Activated naive CD8-positive, alpha-beta T cell treated with anti-CD3 and anti-CD28 coated beads, Interleukin-2, amount 10 ng/mL, durations not matched to agents 7 days and 5 days (primary cell): ENCODE data around the gene PICK1. TPM values are rescaled to one million over a fixed set of nuclear protein-coding genes. Genes with fewer than 3 reads are reported as not detected.

Experiments
- ATAC-seq: fragments of 150-1000 bp; cut with Tn5 transposase; one replicate; pipeline ENCODE4 v1.10.0; 2021; ENCODE audit warnings: low read depth, moderate library complexity
- POLR2A ChIA-PET: fragments of 350-600 bp; sonication (Branson Sonifier 250); formaldehyde crosslinking; loops from one replicate; lab custom pipeline; 2021; ENCODE audit warnings: antibody characterized with exemption; lab: Charles Lee
- DNase-seq: peaks from one replicate; pipeline ENCODE4 v3.0.0; 2021
- H3K27ac Mint-ChIP-seq: one replicate; pipeline ENCODE4 v1.8.0; 2022; ENCODE audit warnings: mild to moderate bottlenecking, mixed read lengths
- H3K27me3 Mint-ChIP-seq: one replicate; pipeline ENCODE4 v1.8.0; 2022; ENCODE audit warnings: mild to moderate bottlenecking, moderate library complexity, mixed read lengths
- H3K36me3 Mint-ChIP-seq: one replicate; pipeline ENCODE4 v1.8.0; 2021; ENCODE audit warnings: mild to moderate bottlenecking, mixed read lengths
- H3K4me1 Mint-ChIP-seq: one replicate; pipeline ENCODE4 v1.8.0; 2021; ENCODE audit warnings: mixed read lengths
- H3K4me3 Mint-ChIP-seq: one replicate; pipeline ENCODE4 v1.8.0; 2022; ENCODE audit warnings: mild to moderate bottlenecking, moderate library complexity, mixed read lengths
- H3K9me3 Mint-ChIP-seq: one replicate; pipeline ENCODE4 v1.8.0; 2021; ENCODE audit warnings: mixed read lengths
- total RNA-seq, 2 experiments: library from RNA; stranded (reverse); gene quantifications; one replicate each; pipeline ENCODE4 v1.2.3, GENCODE V29; 2021

PICK1 gene
- total RNA-seq, 2 experiments from 2014 or later, result 21.4 to 21.8 TPM

- POLR2A ChIA-PET, result no interaction called here
- no peak for ATAC-seq
- Mint-ChIP-seq H3K36me3 (no peaks in the 10 kb centered on the region), H3K4me3 (no peak overlapping the region), H3K4me1 (no peaks in the 10 kb centered on the region), H3K27me3 (peaks cover 10% of the 10 kb centered on the region), H3K9me3 (no peaks in the 10 kb centered on the region), H3K27ac (no peak overlapping the region)
- DNase-seq, result no peak
These were observed 31.6 kb downstream of the PICK1 start for GRCh38 chr22:38088629-38089473.

- Mint-ChIP-seq H3K4me1 (no peaks in the 10 kb centered on the region), H3K9me3 (no peaks in the 10 kb centered on the region), H3K27ac (no peak overlapping the region), H3K4me3 (no peak overlapping the region), H3K36me3 (no peaks in the 10 kb centered on the region), H3K27me3 (peaks cover 10% of the 10 kb centered on the region)
- no peak for ATAC-seq
- DNase-seq, result no peak
- POLR2A ChIA-PET, result no interaction called here
These were observed 32.3 kb downstream of the PICK1 start for GRCh38 chr22:38089474-38089851.

GRCh38 chr22:38097058-38097457 lies 39.9 kb downstream of the PICK1 start:
- no peaks in the 10 kb centered on the region for H3K9me3 Mint-ChIP-seq
- POLR2A ChIA-PET, result no interaction called here
- no peak overlapping the region for H3K4me3 Mint-ChIP-seq
- DNase-seq (no peak), ATAC-seq (no peak)
- no peaks in the 10 kb centered on the region for H3K36me3 Mint-ChIP-seq
- H3K4me1 Mint-ChIP-seq, result peaks cover 3% of the 10 kb centered on the region
- H3K27me3 Mint-ChIP-seq, result no peaks in the 10 kb centered on the region
- H3K27ac Mint-ChIP-seq, result no peak overlapping the region

GRCh38 chr22:38097557-38098409 lies 40.6 kb downstream of the PICK1 start:
- H3K36me3 Mint-ChIP-seq, result no peaks in the 10 kb centered on the region
- H3K4me3 Mint-ChIP-seq, result no peak overlapping the region
- ATAC-seq, result no peak
- no peaks in the 10 kb centered on the region for H3K27me3 Mint-ChIP-seq
- H3K4me1 Mint-ChIP-seq, result peaks cover 3% of the 10 kb centered on the region
- POLR2A ChIA-PET, result no interaction called here
- H3K9me3 Mint-ChIP-seq, result no peaks in the 10 kb centered on the region
- DNase-seq, result no peak
- no peak overlapping the region for H3K27ac Mint-ChIP-seq

GRCh38 chr22:38098410-38099249 lies 41.4 kb downstream of the PICK1 start:
- H3K4me3 Mint-ChIP-seq, result no peak overlapping the region

GRCh38 chr22:38103641-38104040 lies 46.4 kb downstream of the PICK1 start:
- no peaks in the 10 kb centered on the region for H3K27me3 Mint-ChIP-seq
- POLR2A ChIA-PET, result no interaction called here
- DNase-seq (no peak), ATAC-seq (no peak)
- no peak overlapping the region for H3K27ac Mint-ChIP-seq
- no peaks in the 10 kb centered on the region for H3K36me3 Mint-ChIP-seq
- peaks cover 16% of the 10 kb centered on the region for H3K4me1 Mint-ChIP-seq
- H3K9me3 Mint-ChIP-seq, result no peaks in the 10 kb centered on the region
- no peak overlapping the region for H3K4me3 Mint-ChIP-seq

More at GRCh38 chr22:38098410-38099249, 41.4 kb downstream of the PICK1 start:
- Mint-ChIP-seq H3K27me3 (no peaks in the 10 kb centered on the region), H3K27ac (no peak overlapping the region), H3K4me1 (peaks cover 3% of the 10 kb centered on the region), H3K36me3 (no peaks in the 10 kb centered on the region), H3K9me3 (no peaks in the 10 kb centered on the region)
- POLR2A ChIA-PET, result no interaction called here
- DNase-seq, result no peak
- no peak for ATAC-seq

GRCh38 chr22:38104084-38104483 lies 46.9 kb downstream of the PICK1 start:
- DNase-seq (no peak), ATAC-seq (no peak)
- H3K4me1 Mint-ChIP-seq, result peaks cover 17% of the 10 kb centered on the region
- no peaks in the 10 kb centered on the region for H3K36me3 Mint-ChIP-seq
- no peak overlapping the region for H3K4me3 Mint-ChIP-seq
- H3K27me3 Mint-ChIP-seq, result no peaks in the 10 kb centered on the region
- no peak overlapping the region for H3K27ac Mint-ChIP-seq
- H3K9me3 Mint-ChIP-seq, result no peaks in the 10 kb centered on the region
- POLR2A ChIA-PET, result no interaction called here

GRCh38 chr22:38106814-38107578 lies 49.8 kb downstream of the PICK1 start:
- H3K4me3 Mint-ChIP-seq, result no peak overlapping the region

GRCh38 chr22:38107692-38108515 lies 50.7 kb downstream of the PICK1 start:
- Mint-ChIP-seq H3K27me3 (no peaks in the 10 kb centered on the region), H3K9me3 (peaks cover 2% of the 10 kb centered on the region), H3K27ac (peak overlapping the region; percentile 50), H3K36me3 (peaks cover 3% of the 10 kb centered on the region), H3K4me3 (no peak overlapping the region), H3K4me1 (peaks cover 15% of the 10 kb centered on the region)
- ATAC-seq (no peak), DNase-seq (no peak)
- POLR2A ChIA-PET, result no interaction called here

More at GRCh38 chr22:38106814-38107578, 49.8 kb downstream of the PICK1 start:
- no peaks in the 10 kb centered on the region for H3K27me3 Mint-ChIP-seq
- no peak for ATAC-seq
- DNase-seq, result no peak
- H3K36me3 Mint-ChIP-seq, result peaks cover 2% of the 10 kb centered on the region
- H3K4me1 Mint-ChIP-seq, result peaks cover 15% of the 10 kb centered on the region
- no peak overlapping the region for H3K27ac Mint-ChIP-seq
- POLR2A ChIA-PET, result no interaction called here
- H3K9me3 Mint-ChIP-seq, result peaks cover 2% of the 10 kb centered on the region

GRCh38 chr22:38108561-38109319 lies 51.5 kb downstream of the PICK1 start:
- Mint-ChIP-seq H3K4me3 (no peak overlapping the region), H3K27ac (peak overlapping the region; percentile 50), H3K4me1 (peaks cover 15% of the 10 kb centered on the region), H3K9me3 (peaks cover 2% of the 10 kb centered on the region), H3K36me3 (peaks cover 3% of the 10 kb centered on the region), H3K27me3 (no peaks in the 10 kb centered on the region)
- no peak for DNase-seq
- POLR2A ChIA-PET, result no interaction called here
- ATAC-seq, result peak; percentile 27

- peaks cover 14% of the 10 kb centered on the region for H3K4me1 Mint-ChIP-seq
- DNase-seq (peak; percentile 57), ATAC-seq (peak; percentile 34)
- peaks cover 2% of the 10 kb centered on the region for H3K9me3 Mint-ChIP-seq
- H3K27ac Mint-ChIP-seq, result peak overlapping the region; percentile 73
- H3K36me3 Mint-ChIP-seq, result peaks cover 3% of the 10 kb centered on the region
- no peaks in the 10 kb centered on the region for H3K27me3 Mint-ChIP-seq
- POLR2A ChIA-PET, result no interaction called here
- no peak overlapping the region for H3K4me3 Mint-ChIP-seq
These were observed 52.3 kb downstream of the PICK1 start for GRCh38 chr22:38109371-38110001.
